HepG2 (cell line): ENCODE data around the gene DENND4A. TPM values are rescaled to one million over a fixed set of nuclear protein-coding genes. Genes with fewer than 3 reads are reported as not detected.

Experiments
- CEBPZ ChIP-seq: IDR thresholded peaks from 2 replicates; pipeline ENCODE4 v1.6.1; 2012; ENCODE audit warnings: low read length, improper control_type of control experiment
- CHD2 ChIP-seq: IDR thresholded peaks from 2 replicates; pipeline ENCODE4 v1.6.1; 2011; ENCODE audit warnings: low read depth, low read length, improper control_type of control experiment
- NFAT5 ChIP-seq: sonication (generic); formaldehyde crosslinking; IDR thresholded peaks from 2 replicates; pipeline ENCODE4 v1.4.0; 2020; ENCODE audit warnings: missing genetic modification reagents
- PHF5A ChIP-seq: IDR thresholded peaks from one replicate; pipeline ENCODE4 v1.6.1; 2018; ENCODE audit warnings: low read depth, missing genetic modification reagents; ENCODE audit not compliant: unreplicated experiment
- PTBP1 ChIP-seq: fragments of 200-400 bp; formaldehyde crosslinking; IDR thresholded peaks from 2 replicates; pipeline ENCODE4 v1.6.1; 2018; ENCODE audit warnings: low read length, low read depth; ENCODE audit not compliant: poor library complexity, severe bottlenecking
- REXO4 ChIP-seq: sonication (generic); formaldehyde crosslinking; IDR thresholded peaks from 2 replicates; pipeline ENCODE4 v1.8.0; 2022; ENCODE audit warnings: missing genetic modification reagents, mild to moderate bottlenecking, borderline replicate concordance
- TEF ChIP-seq: sonication (generic); formaldehyde crosslinking; IDR thresholded peaks from 2 replicates; pipeline ENCODE4 v1.5.0; 2020; ENCODE audit warnings: missing genetic modification reagents
- TERF1 ChIP-seq: sonication (generic); formaldehyde crosslinking; IDR thresholded peaks from 2 replicates; pipeline ENCODE4 v1.8.0; 2022; ENCODE audit warnings: mild to moderate bottlenecking, missing genetic modification reagents, moderate library complexity
- THAP7 ChIP-seq: sonication (generic); formaldehyde crosslinking; IDR thresholded peaks from 2 replicates; pipeline ENCODE4 v1.8.1; 2023; ENCODE audit warnings: mild to moderate bottlenecking, missing genetic modification reagents
- ZHX1 ChIP-seq: sonication (generic); formaldehyde crosslinking; IDR thresholded peaks from 2 replicates; pipeline ENCODE4 v1.8.1; 2022; ENCODE audit warnings: low read depth, mild to moderate bottlenecking, missing genetic modification reagents
- ZNF572 ChIP-seq: sonication (generic); formaldehyde crosslinking; IDR thresholded peaks from 2 replicates; pipeline ENCODE4 v1.5.1; 2020; ENCODE audit warnings: mild to moderate bottlenecking, missing genetic modification reagents
- ZNF883 ChIP-seq: sonication (generic); formaldehyde crosslinking; IDR thresholded peaks from 2 replicates; pipeline ENCODE4 v1.5.1; 2020; ENCODE audit warnings: mild to moderate bottlenecking, missing genetic modification reagents; ENCODE audit errors: not compliant biosample characterization
- polyA plus RNA-seq, 8 experiments: library from polyadenylated mRNA; depleted of rRNA in 3 of 8; stranded (reverse) in 7 of 8; unstranded in 1 of 8; fragments of >200 nt; fragmentation: Illumina TruSeq in 4 of 8; extraction: Trizol in 4 of 8; gene quantifications; 2 replicates each; pipeline versions ENCODE4 v1.2.1 to v1.2.3, GENCODE V29; 2011 to 2016; ENCODE audit warnings: low read depth in 4 of 8, missing spikeins in 1 of 8, mixed read lengths in 1 of 8; ENCODE audit not compliant: insufficient read depth in 1 of 8
- total RNA-seq, 5 experiments: library from RNA; depleted of rRNA; stranded (reverse); fragments of >200 nt; fragmentation: Illumina TruSeq; extraction: Trizol; gene quantifications; 2 replicates each; pipeline ENCODE4 v1.2.3, GENCODE V29; 2016; ENCODE audit warnings: low read depth in 1 of 5

The DENND4A gene
- total and polyA plus RNA-seq, 2 of the 13 experiments (the other 11 are each of a cell fraction or from before 2014, with no cell fraction given) = 13.2 to 18.6 TPM

GRCh38 chr15:65832549-65833364 lies 40.7 kb upstream of the DENND4A start (continued):
- TF ChIP-seq CEBPZ = no peak
- TF ChIP-seq ZHX1 = no peak
- no peak for TF ChIP-seq PTBP1
- no peak for TF ChIP-seq ZNF883 (CRISPR knock-in tag)
- TF ChIP-seq PHF5A (CRISPR knock-in tag) = no peak
- TF ChIP-seq NFAT5 (CRISPR knock-in tag) = no peak
- no peak for TF ChIP-seq THAP7 (CRISPR knock-in tag)
- TF ChIP-seq CHD2 = no peak
- TF ChIP-seq TEF (CRISPR knock-in tag) = no peak
- no peak for TF ChIP-seq REXO4 (CRISPR knock-in tag)
- 0 out of 2 replicates have a peak, but pooled peaks have one; percentile 46 for TF ChIP-seq ZNF572 (CRISPR knock-in tag)
- TF ChIP-seq TERF1 (CRISPR knock-in tag) = no peak
